ENCODE data around the gene PLPP7. TPM values are rescaled to one million over a fixed set of nuclear protein-coding genes. Genes with fewer than 3 reads are reported as not detected.
A peak's percentile ranks its signal among the peaks of the same experiment; 100 is the strongest.

PLPP7 gene
- total RNA-seq, 1 donor from 2014 or later, result 1.1 TPM

DNA sequence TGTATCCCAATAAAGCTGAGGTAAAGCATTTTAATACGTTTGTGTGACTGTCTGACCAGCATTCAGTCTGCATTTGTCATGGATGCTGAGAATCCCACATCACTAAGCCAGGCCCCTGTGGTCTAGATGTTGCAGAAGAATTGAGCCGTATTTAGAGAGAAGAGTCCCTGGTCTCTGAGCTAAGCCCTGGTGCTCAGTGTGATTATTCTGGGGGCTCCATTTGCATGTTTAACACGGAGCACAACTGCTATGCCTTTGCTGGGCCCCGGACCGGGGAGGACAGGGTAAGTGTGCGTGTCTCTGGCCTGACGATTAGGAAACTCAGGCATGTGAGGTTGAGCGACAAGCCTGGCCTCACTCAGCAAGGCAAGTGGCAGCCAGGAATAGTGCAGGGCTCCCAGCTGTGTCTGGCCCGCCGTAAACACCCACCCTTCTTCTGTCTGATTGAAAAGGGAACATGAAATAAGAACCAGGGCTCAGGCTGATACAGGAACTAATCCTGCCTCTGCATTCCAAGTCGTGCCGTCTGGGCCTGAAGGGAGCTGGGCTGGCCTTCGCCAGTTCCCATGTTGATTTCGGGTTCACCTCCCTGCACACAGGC is 35.5 kb upstream of the PLPP7 start:
- no peak overlapping the region for H3K27ac Mint-ChIP-seq
- H3K27me3 Mint-ChIP-seq (ENCODE audit: low read depth), result no peaks in the 10 kb centered on the region
- H3K4me3 Mint-ChIP-seq, result no peak overlapping the region
- TF ChIP-seq, protein P1, sequence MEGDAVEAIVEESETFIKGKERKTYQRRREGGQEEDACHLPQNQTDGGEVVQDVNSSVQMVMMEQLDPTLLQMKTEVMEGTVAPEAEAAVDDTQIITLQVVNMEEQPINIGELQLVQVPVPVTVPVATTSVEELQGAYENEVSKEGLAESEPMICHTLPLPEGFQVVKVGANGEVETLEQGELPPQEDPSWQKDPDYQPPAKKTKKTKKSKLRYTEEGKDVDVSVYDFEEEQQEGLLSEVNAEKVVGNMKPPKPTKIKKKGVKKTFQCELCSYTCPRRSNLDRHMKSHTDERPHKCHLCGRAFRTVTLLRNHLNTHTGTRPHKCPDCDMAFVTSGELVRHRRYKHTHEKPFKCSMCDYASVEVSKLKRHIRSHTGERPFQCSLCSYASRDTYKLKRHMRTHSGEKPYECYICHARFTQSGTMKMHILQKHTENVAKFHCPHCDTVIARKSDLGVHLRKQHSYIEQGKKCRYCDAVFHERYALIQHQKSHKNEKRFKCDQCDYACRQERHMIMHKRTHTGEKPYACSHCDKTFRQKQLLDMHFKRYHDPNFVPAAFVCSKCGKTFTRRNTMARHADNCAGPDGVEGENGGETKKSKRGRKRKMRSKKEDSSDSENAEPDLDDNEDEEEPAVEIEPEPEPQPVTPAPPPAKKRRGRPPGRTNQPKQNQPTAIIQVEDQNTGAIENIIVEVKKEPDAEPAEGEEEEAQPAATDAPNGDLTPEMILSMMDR (IDR thresholded peaks at IDR 0.05; ENCODE audit: unreplicated experiment), result no peak
- no peaks in the 10 kb centered on the region for H3K36me3 Mint-ChIP-seq
- H3K9me3 Mint-ChIP-seq, result no peaks in the 10 kb centered on the region
- H3K4me1 Mint-ChIP-seq, result peaks cover 1% of the 10 kb centered on the region
- no peak for DNase-seq (ENCODE audit: low spot score in 2 of 2, unreplicated experiment in 2 of 2)

DNA sequence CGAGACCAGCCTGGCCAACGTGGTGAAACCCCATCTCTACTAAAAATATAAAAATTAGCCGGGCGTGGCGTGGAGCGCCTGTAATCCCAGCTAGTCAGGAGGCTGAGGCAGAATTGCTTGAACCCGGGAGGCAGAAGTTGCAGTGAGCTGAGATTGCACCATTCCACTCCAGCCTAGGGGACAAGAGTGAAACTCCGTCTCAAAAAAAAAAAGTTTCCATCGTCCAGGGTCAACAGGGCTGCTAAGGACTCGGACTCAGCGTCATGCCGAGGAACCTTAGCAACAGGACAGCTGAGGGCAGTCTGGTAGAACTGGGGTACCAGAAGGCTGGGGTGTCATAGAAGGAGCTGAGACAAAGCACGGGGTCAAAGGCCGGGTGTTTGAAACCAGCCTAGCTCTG is 34.9 kb upstream of the PLPP7 start:
- Mint-ChIP-seq H3K9me3 (no peaks in the 10 kb centered on the region), H3K4me1 (peaks cover 1% of the 10 kb centered on the region), H3K36me3 (no peaks in the 10 kb centered on the region), H3K27me3 (ENCODE audit: low read depth) (no peaks in the 10 kb centered on the region), H3K27ac (no peak overlapping the region), H3K4me3 (no peak overlapping the region)
- TF ChIP-seq, protein P1 (IDR thresholded peaks at IDR 0.05; ENCODE audit: unreplicated experiment), result no peak
- no peak for DNase-seq (ENCODE audit: low spot score in 2 of 2, unreplicated experiment in 2 of 2)

DNA sequence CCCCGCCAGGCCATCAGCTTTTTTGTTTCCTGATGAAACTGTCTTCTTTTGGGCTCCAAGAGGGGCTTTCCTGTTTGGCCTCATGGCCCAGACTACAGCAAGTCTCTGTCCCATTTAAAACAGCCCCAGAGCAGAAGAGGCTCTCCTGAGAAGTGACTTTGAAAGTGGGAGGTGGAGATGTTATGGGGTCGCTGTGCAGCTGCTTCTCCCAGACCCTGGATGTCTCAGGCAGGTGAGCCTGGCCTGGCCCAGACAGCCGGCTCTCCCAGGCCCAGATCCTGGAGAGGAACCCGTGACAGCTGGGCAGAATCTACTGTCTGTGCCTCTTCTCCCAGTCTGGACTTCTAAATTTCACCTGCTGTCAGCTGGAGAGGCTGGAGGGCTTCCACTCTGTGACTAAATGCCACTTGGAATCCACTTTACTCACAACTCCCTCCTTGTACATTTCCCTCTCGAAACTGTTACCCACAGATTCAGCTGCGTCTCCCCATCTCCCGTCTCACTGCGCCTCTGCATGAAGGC is 33.8 kb upstream of the PLPP7 start:
- no peak overlapping the region for H3K4me3 Mint-ChIP-seq
- no peaks in the 10 kb centered on the region for H3K27me3 Mint-ChIP-seq (ENCODE audit: low read depth)
- no peaks in the 10 kb centered on the region for H3K9me3 Mint-ChIP-seq
- peak overlapping the region; percentile 4 for H3K27ac Mint-ChIP-seq
- H3K36me3 Mint-ChIP-seq, result no peaks in the 10 kb centered on the region
- DNase-seq (ENCODE audit: low spot score in 2 of 2, unreplicated experiment in 2 of 2), result no peak
- TF ChIP-seq, protein P1 (IDR thresholded peaks at IDR 0.05; ENCODE audit: unreplicated experiment), result no peak
- H3K4me1 Mint-ChIP-seq, result peaks cover 1% of the 10 kb centered on the region

DNA sequence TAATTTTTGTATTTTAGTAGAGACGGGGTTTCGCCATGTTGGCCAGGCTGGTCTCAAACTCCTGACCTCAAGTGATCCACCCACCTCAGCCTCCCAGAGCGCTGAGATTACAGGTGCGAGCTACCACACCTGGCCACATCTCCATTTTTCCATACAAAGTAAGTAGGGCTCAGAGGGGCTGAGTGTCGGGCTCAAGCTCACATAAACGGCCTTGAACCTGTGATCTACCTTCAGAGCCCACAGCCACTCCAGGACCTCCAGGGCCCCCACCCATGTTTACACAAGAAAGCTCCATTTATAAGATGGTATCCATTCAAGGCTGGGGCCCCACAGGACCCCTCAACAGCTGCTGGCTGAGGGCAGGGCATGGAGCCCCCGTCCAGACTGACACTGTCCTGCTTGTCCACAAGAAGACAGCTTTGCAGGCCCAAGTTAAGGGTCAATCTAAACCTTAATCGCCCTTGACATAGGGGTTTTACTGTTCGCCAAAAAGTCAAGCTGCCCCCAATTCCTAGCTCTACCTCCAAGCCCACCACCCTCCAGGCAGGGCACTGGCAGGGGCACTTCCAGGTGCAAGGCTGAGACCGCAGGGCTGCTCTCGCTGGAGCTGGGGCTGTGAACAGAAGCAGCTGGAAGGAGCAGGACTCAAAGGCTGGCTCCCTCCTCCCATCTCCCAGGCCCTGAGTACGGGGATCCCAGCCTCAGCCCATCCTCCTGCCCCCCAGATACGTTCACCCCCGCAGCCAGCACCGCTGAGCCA is 32.1 kb upstream of the PLPP7 start:
- TF ChIP-seq, protein P1 (IDR thresholded peaks at IDR 0.05; ENCODE audit: unreplicated experiment), result no peak
- H3K27ac Mint-ChIP-seq, result no peak overlapping the region
- no peaks in the 10 kb centered on the region for H3K36me3 Mint-ChIP-seq
- no peaks in the 10 kb centered on the region for H3K27me3 Mint-ChIP-seq (ENCODE audit: low read depth)
- no peak overlapping the region for H3K4me3 Mint-ChIP-seq
- H3K9me3 Mint-ChIP-seq, result no peaks in the 10 kb centered on the region
- no peak for DNase-seq (ENCODE audit: low spot score in 2 of 2, unreplicated experiment in 2 of 2)
- peaks cover 1% of the 10 kb centered on the region for H3K4me1 Mint-ChIP-seq

DNA sequence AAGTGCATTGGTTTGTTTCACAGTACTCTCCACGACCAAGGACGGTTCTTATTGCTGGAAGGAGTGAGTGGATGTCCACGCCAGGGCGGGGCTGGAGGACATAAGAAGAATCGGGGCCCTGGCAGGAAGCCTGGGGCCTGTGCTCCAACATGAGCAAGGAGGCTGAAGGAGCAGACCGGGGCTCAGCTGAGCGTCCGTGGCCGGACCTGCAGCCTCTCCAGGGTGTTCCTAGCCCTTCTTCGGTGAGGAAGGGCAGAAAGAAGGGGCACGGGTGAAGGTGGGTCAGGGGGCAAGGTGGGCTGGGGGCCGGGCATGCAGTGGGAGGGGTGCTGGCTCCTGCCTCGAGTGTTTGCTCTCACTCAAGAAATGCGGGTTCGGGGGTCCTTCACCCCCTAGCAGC is 31.3 kb upstream of the PLPP7 start:
- no peaks in the 10 kb centered on the region for H3K9me3 Mint-ChIP-seq
- no peak overlapping the region for H3K4me3 Mint-ChIP-seq
- TF ChIP-seq, protein P1 (IDR thresholded peaks at IDR 0.05; ENCODE audit: unreplicated experiment), result no peak
- H3K27me3 Mint-ChIP-seq (ENCODE audit: low read depth), result no peaks in the 10 kb centered on the region
- H3K4me1 Mint-ChIP-seq, result peaks cover 1% of the 10 kb centered on the region
- no peaks in the 10 kb centered on the region for H3K36me3 Mint-ChIP-seq
- H3K27ac Mint-ChIP-seq, result no peak overlapping the region
- DNase-seq (ENCODE audit: low spot score in 2 of 2, unreplicated experiment in 2 of 2), result no peak

Data from mesothelial cell of epicardium (in vitro differentiated cells).